ENCODE data around the gene TMEM109.
A peak's percentile ranks its signal among the peaks of the same experiment; 100 is the strongest.

DNA sequence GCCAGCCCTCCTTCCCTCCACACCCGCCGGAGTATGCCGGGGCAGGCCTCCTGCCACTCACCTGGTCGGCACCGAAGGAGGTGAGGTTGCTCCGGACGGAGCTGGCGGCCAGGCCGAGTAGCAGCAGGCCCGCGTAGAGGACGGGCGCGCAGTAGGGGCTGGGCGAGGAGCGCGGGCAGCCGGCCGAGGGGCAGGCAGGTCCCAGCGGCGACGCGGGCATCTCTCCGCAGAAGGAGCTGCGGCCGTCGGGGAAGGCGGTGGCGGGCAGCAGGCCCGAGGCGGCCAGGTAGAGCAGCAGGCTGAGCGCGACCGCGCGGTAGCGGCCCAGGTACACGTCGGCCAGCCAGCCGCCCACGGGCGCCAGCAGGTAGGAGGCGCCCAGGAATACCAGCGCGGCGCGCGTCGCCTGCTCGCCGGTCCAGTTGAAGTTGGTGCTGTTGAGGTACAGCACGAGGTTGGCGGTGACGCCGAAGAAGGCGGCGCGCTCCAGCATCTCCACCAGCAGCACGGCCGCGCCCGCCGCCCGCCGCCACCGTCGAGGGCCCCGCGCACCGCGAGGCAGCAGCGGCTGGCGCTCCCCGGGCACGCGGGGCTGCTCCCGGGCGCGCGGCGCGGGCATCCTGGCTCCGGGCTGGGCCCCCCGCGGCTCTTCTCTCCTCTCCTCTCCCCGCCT, 37.1 kb downstream of the TMEM109 start:
- TF ChIP-seq TP53 (CRISPR knock-in tag; IDR thresholded peaks at IDR 0.05), result peak; percentile 90; the same call in 1 of the 2 replicates
- TF ChIP-seq NFE2L1 (CRISPR knock-in tag; IDR thresholded peaks at IDR 0.05), result 0 out of 2 replicates have a peak, but pooled peaks have one; percentile 76
- TF ChIP-seq, protein P1, sequence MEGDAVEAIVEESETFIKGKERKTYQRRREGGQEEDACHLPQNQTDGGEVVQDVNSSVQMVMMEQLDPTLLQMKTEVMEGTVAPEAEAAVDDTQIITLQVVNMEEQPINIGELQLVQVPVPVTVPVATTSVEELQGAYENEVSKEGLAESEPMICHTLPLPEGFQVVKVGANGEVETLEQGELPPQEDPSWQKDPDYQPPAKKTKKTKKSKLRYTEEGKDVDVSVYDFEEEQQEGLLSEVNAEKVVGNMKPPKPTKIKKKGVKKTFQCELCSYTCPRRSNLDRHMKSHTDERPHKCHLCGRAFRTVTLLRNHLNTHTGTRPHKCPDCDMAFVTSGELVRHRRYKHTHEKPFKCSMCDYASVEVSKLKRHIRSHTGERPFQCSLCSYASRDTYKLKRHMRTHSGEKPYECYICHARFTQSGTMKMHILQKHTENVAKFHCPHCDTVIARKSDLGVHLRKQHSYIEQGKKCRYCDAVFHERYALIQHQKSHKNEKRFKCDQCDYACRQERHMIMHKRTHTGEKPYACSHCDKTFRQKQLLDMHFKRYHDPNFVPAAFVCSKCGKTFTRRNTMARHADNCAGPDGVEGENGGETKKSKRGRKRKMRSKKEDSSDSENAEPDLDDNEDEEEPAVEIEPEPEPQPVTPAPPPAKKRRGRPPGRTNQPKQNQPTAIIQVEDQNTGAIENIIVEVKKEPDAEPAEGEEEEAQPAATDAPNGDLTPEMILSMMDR (IDR thresholded peaks at IDR 0.05), result no peak
- TF ChIP-seq, protein P2, sequence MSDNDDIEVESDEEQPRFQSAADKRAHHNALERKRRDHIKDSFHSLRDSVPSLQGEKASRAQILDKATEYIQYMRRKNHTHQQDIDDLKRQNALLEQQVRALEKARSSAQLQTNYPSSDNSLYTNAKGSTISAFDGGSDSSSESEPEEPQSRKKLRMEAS (CRISPR knock-in tag; IDR thresholded peaks at IDR 0.05), result peak; percentile 91; the same call in 1 of the 2 replicates
- TF ChIP-seq SP1 (CRISPR knock-in tag; conservative IDR thresholded peaks at IDR 0.05), result no peak
- 0 out of 2 replicates have a peak, but pooled peaks have one; percentile 32 for TF ChIP-seq TCF7 (CRISPR knock-in tag; IDR thresholded peaks at IDR 0.05; ENCODE audit: low read depth)
- TF ChIP-seq, protein P3, sequence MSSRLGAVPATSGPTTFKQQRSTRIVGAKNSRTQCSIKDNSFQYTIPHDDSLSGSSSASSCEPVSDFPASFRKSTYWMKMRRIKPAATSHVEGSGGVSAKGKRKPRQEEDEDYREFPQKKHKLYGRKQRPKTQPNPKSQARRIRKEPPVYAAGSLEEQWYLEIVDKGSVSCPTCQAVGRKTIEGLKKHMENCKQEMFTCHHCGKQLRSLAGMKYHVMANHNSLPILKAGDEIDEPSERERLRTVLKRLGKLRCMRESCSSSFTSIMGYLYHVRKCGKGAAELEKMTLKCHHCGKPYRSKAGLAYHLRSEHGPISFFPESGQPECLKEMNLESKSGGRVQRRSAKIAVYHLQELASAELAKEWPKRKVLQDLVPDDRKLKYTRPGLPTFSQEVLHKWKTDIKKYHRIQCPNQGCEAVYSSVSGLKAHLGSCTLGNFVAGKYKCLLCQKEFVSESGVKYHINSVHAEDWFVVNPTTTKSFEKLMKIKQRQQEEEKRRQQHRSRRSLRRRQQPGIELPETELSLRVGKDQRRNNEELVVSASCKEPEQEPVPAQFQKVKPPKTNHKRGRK (CRISPR knock-in tag; IDR thresholded peaks at IDR 0.05; ENCODE audit: borderline replicate concordance), result no peak
